GM08714 (cell line): ENCODE data around the gene STX2.
"Not testable (repeated sequence)": the region's sequence is repeated elsewhere in the genome, so short reads cannot be mapped to it uniquely, and the experiment has no call there.

Experiments
- H3K4me3 ChIP-seq: fragments of 200-500 bp; sonication (Bioruptor generic); 2 replicates; pipeline ENCODE4 v1.5.1; 2014; ENCODE audit warnings: mild to moderate bottlenecking, low read length, inconsistent platforms
- ZNF274 ChIP-seq: IDR thresholded peaks from 2 replicates; pipeline ENCODE4 v1.6.1; 2012; ENCODE audit warnings: mild to moderate bottlenecking, low read depth, low read length

Gene STX2

GRCh38 chr12:130849561-130850417 is 10.7 kb upstream of the STX2 start:
- TF ChIP-seq ZNF274 = no peak
- H3K4me3 ChIP-seq = no peak overlapping the region

- not testable (repeated sequence) for H3K4me3 ChIP-seq
These were observed 9.8 kb upstream of the STX2 start for GRCh38 chr12:130848785-130849305.

- H3K4me3 ChIP-seq = not testable (repeated sequence)
These were observed 9.1 kb upstream of the STX2 start for GRCh38 chr12:130848105-130848504.

- no peak for TF ChIP-seq ZNF274
- no peak overlapping the region for H3K4me3 ChIP-seq
These were observed 8.1 kb upstream of the STX2 start for GRCh38 chr12:130847112-130847511.

GRCh38 chr12:130846369-130846768 is 7.3 kb upstream of the STX2 start:
- no peak for TF ChIP-seq ZNF274
- no peak overlapping the region for H3K4me3 ChIP-seq

- H3K4me3 ChIP-seq = no peak overlapping the region; the same call in 1 of the 2 replicates
- no peak for TF ChIP-seq ZNF274
These were observed 837 bp upstream of the STX2 start for GRCh38 chr12:130839770-130840404.

GRCh38 chr12:130838284-130838950 is 633 bp downstream of the STX2 start:
- no peak for TF ChIP-seq ZNF274

GRCh38 chr12:130835436-130835835 is 3.6 kb downstream of the STX2 start:
- no peak for TF ChIP-seq ZNF274
- H3K4me3 ChIP-seq = no peak overlapping the region

More at GRCh38 chr12:130838284-130838950, 633 bp downstream of the STX2 start:
- peak overlapping the region; percentile 58 for H3K4me3 ChIP-seq

GRCh38 chr12:130835011-130835410 is 4.0 kb downstream of the STX2 start:
- no peak for TF ChIP-seq ZNF274

GRCh38 chr12:130832561-130833209 is 6.4 kb downstream of the STX2 start:
- TF ChIP-seq ZNF274 = no peak
- no peak overlapping the region for H3K4me3 ChIP-seq

More at GRCh38 chr12:130835011-130835410, 4.0 kb downstream of the STX2 start:
- H3K4me3 ChIP-seq = no peak overlapping the region

GRCh38 chr12:130831876-130832405 is 7.1 kb downstream of the STX2 start:
- no peak overlapping the region for H3K4me3 ChIP-seq
- no peak for TF ChIP-seq ZNF274

GRCh38 chr12:130831246-130831645 is 7.8 kb downstream of the STX2 start:
- H3K4me3 ChIP-seq = no peak overlapping the region
- TF ChIP-seq ZNF274 = no peak

- H3K4me3 ChIP-seq = no peak overlapping the region
- no peak for TF ChIP-seq ZNF274
These were observed 8.9 kb downstream of the STX2 start for GRCh38 chr12:130830246-130830551.

GRCh38 chr12:130829391-130830245 is 9.4 kb downstream of the STX2 start:
- no peak overlapping the region for H3K4me3 ChIP-seq
- no peak for TF ChIP-seq ZNF274
